Breast epithelium (tissue), 3 donors: ENCODE measurements around the gene RNASEL.

Experiments used
- POLR2A ChIP-seq: fragments of 450-650 bp; IDR thresholded peaks from one replicate; pipeline ENCODE4 v1.6.1; 2016; ENCODE audit warnings: antibody characterized with exemption, mild to moderate bottlenecking, moderate library complexity
- POLR2AphosphoS5 ChIP-seq, 3 donors: sonication (generic); formaldehyde crosslinking; IDR thresholded peaks; one replicate each; pipeline ENCODE4 v1.6.1; 2017; ENCODE audit warnings: antibody characterized with exemption in 3 of 3
- TF ChIP-seq, protein P1 (sequence below), 3 donors: fragments of 450-650 bp; IDR thresholded peaks; one replicate each; pipeline ENCODE4 v1.5.1; 2016 to 2017; ENCODE audit warnings: antibody characterized with exemption in 3 of 3, mild to moderate bottlenecking in 3 of 3, moderate library complexity in 3 of 3

- TF ChIP-seq, protein P1, sequence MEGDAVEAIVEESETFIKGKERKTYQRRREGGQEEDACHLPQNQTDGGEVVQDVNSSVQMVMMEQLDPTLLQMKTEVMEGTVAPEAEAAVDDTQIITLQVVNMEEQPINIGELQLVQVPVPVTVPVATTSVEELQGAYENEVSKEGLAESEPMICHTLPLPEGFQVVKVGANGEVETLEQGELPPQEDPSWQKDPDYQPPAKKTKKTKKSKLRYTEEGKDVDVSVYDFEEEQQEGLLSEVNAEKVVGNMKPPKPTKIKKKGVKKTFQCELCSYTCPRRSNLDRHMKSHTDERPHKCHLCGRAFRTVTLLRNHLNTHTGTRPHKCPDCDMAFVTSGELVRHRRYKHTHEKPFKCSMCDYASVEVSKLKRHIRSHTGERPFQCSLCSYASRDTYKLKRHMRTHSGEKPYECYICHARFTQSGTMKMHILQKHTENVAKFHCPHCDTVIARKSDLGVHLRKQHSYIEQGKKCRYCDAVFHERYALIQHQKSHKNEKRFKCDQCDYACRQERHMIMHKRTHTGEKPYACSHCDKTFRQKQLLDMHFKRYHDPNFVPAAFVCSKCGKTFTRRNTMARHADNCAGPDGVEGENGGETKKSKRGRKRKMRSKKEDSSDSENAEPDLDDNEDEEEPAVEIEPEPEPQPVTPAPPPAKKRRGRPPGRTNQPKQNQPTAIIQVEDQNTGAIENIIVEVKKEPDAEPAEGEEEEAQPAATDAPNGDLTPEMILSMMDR (IDR thresholded peaks at IDR 0.05), result no peak
- TF ChIP-seq POLR2A (no peak), POLR2AphosphoS5 (IDR thresholded peaks at IDR 0.05) (no peak)
These were observed 42.9 kb upstream of the RNASEL start for GRCh38 chr1:182631954-182632353.
